Esophagus muscularis mucosa (tissue), 3 donors: Measurements from ENCODE around the gene TPRX2.

ENCODE experiments used
- CTCF ChIP-seq, 3 experiments: fragments of 200-600 bp in 2 of 3; fragments of 450-650 bp in 1 of 3; sonication (generic) in 2 of 3; IDR thresholded peaks; one replicate each; pipeline ENCODE4 v1.5.1; 2017 to 2019; ENCODE audit warnings: antibody characterized with exemption in 3 of 3, mild to moderate bottlenecking in 2 of 3, moderate library complexity in 1 of 3
- EP300 ChIP-seq: sonication (generic); formaldehyde crosslinking; IDR thresholded peaks from one replicate; pipeline ENCODE4 v1.6.1; 2017; ENCODE audit warnings: antibody characterized with exemption

DNA sequence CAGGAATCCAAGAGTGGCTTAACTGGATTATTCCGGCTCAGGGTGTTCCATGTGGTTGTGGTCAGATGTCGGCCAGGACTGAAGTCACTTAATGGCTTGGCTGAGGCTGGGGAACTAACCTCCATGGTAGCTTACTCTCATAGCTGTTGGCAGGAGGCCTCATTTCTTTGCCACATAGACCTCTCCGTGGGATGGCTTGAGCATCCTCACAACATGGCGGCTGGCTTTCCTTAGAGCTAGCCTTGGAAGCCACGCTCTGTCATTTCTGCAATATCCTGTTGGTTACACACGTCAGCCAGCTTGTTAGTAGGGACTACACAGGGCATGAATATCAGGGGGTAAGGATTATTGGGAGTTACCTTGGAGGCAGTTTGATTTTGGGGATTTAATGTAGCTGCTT is 32.2 kb upstream of the TPRX2 start:
- TF ChIP-seq CTCF (IDR thresholded peaks at IDR 0.05) (no peak), EP300 (no peak)
